HCT116 (cell line): ENCODE data around the gene KLHL18. TPM values are rescaled to one million over a fixed set of nuclear protein-coding genes. Genes with fewer than 3 reads are reported as not detected.

Source experiments
- ATAC-seq: fragments of 200-7000 bp; cut with Tn5 transposase; 2 replicates; pipeline ENCODE4 v1.9.1; 2020; ENCODE audit warnings: mild to moderate bottlenecking, moderate library complexity
- BruUV-seq: library from RNA; stranded (reverse); fragments of 400-500 nt; replicated peaks from 2 replicates; lab custom pipeline; 2021; lab: Mats Ljungman, UMichigan
- CTCF ChIA-PET: fragments of 300-600 bp; sonication (Branson Sonifier 250); formaldehyde crosslinking; loops from one replicate; lab custom pipeline; 2021; ENCODE audit warnings: antibody characterized with exemption; lab: Charles Lee
- POLR2A ChIA-PET: fragments of 300-600, 350-600 bp; sonication (Branson Sonifier 250); formaldehyde crosslinking; loops from one replicate; lab custom pipeline; 2021; ENCODE audit warnings: antibody characterized with exemption; lab: Charles Lee
- RAD21 ChIA-PET, 2 experiments: fragments of 300-600 bp; sonication (Branson Sonifier 250); formaldehyde crosslinking; loops; one replicate each; lab custom pipeline; 2023; ENCODE audit warnings: low total read pairs in 2 of 2; ENCODE audit not compliant: uncharacterized antibody in 2 of 2, unreplicated experiment in 2 of 2, low non-redundant PET in 1 of 2; lab: Charles Lee
- DNase-seq: peaks from one replicate; pipeline ENCODE4 v3.0.0-alpha.2; 2010; ENCODE audit warnings: low read depth, low spot score
- H2AFZ ChIP-seq: fragments of 200-600 bp; shearing (Covaris generic), sonication (generic); 2 replicates; pipeline ENCODE4 v1.6.1; 2017; ENCODE audit warnings: low read depth, mixed run types, mixed read lengths, antibody characterized with exemption, low read length; ENCODE audit not compliant: poor library complexity, severe bottlenecking
- H3K27ac ChIP-seq: 2 replicates; pipeline ENCODE4 v1.5.1; 2012; ENCODE audit warnings: low read depth, low read length
- H3K27me3 ChIP-seq: fragments of 200-600 bp; sonication (generic); 2 replicates; pipeline ENCODE4 v1.6.1; 2016; ENCODE audit warnings: mixed run types, low read length, mixed read lengths; ENCODE audit not compliant: insufficient read depth
- H3K36me3 ChIP-seq, 2 experiments: fragments of 200-500 bp in 1 of 2; fragments of 200-600 bp in 1 of 2; sonication (Bioruptor generic) in 1 of 2; sonication (generic) in 1 of 2; 2 replicates each; pipeline versions ENCODE4 v1.5.1 to v1.6.1; 2014 to 2016; ENCODE audit warnings: low read length in 2 of 2, inconsistent platforms in 1 of 2, mixed read lengths in 1 of 2, mixed run types in 1 of 2; ENCODE audit not compliant: insufficient read depth in 2 of 2, control insufficient read depth in 1 of 2
- H3K4me1 ChIP-seq, 2 experiments: fragments of 200-600 bp in 1 of 2; sonication (generic) in 1 of 2; 2 replicates each; pipeline versions ENCODE4 v1.5.1 to v1.6.1; 2012 to 2017; ENCODE audit warnings: low read length in 2 of 2, inconsistent platforms in 1 of 2, mild to moderate bottlenecking in 1 of 2, mixed read lengths in 1 of 2, mixed run types in 1 of 2, moderate library complexity in 1 of 2; ENCODE audit not compliant: insufficient read depth in 2 of 2, control insufficient read depth in 1 of 2
- H3K4me2 ChIP-seq: fragments of 200-600 bp; sonication (generic); 2 replicates; pipeline ENCODE4 v1.6.1; 2017; ENCODE audit warnings: mixed run types, low read length, mixed read lengths
- H3K4me3 ChIP-seq, 2 experiments: fragments of 200-600 bp in 1 of 2; sonication (generic) in 1 of 2; replicated peaks in 1 of 2; 2 replicates each; pipeline ENCODE4 v1.5.1; 2011 to 2016; ENCODE audit warnings: low read length in 2 of 2, control low read depth in 1 of 2, low read depth in 1 of 2, mild to moderate bottlenecking in 1 of 2, mixed read lengths in 1 of 2, mixed run types in 1 of 2
- H3K79me2 ChIP-seq: fragments of 200-600 bp; sonication (generic); 2 replicates; pipeline ENCODE4 v1.6.1; 2017; ENCODE audit warnings: mild to moderate bottlenecking, mixed run types, low read length, moderate library complexity, mixed read lengths; ENCODE audit not compliant: insufficient read depth
- H3K9ac ChIP-seq: fragments of 200-600 bp; sonication (generic); 2 replicates; pipeline ENCODE4 v1.6.1; 2016; ENCODE audit warnings: low read length, mixed read lengths
- H3K9me2 ChIP-seq: fragments of 200-600 bp; sonication (generic), shearing (Covaris generic); 2 replicates; pipeline ENCODE4 v1.6.1; 2017; ENCODE audit warnings: mixed run types, mild to moderate bottlenecking, moderate library complexity; ENCODE audit not compliant: insufficient read depth
- H3K9me3 ChIP-seq, 2 experiments: fragments of 200-500 bp in 1 of 2; fragments of 200-600 bp in 1 of 2; sonication (Bioruptor generic) in 1 of 2; sonication (generic) in 1 of 2; 2 replicates each; pipeline ENCODE4 v1.6.1; 2014 to 2017; ENCODE audit warnings: low read length in 2 of 2, mixed read lengths in 2 of 2, inconsistent platforms in 1 of 2, low read depth in 1 of 2, mild to moderate bottlenecking in 1 of 2, mixed run types in 1 of 2, moderate library complexity in 1 of 2; ENCODE audit not compliant: control insufficient read depth in 1 of 2, insufficient read depth in 1 of 2
- H4K20me1 ChIP-seq: fragments of 200-600 bp; sonication (generic), shearing (Covaris generic); 2 replicates; pipeline ENCODE4 v1.6.1; 2017; ENCODE audit warnings: mixed run types, mild to moderate bottlenecking, moderate library complexity; ENCODE audit not compliant: insufficient read depth
- CBX3 ChIP-seq: IDR thresholded peaks from 2 replicates; pipeline ENCODE4 v1.6.1; 2012; ENCODE audit warnings: low read depth
- EGR1 ChIP-seq: IDR thresholded peaks from 2 replicates; pipeline ENCODE4 v1.6.1; 2012; ENCODE audit warnings: low read depth
- ELF1 ChIP-seq: IDR thresholded peaks from 2 replicates; pipeline ENCODE4 v1.6.1; 2012; ENCODE audit warnings: low read depth, borderline replicate concordance
- FOSL1 ChIP-seq: IDR thresholded peaks from 2 replicates; pipeline ENCODE4 v1.6.1; 2012; ENCODE audit warnings: low read depth
- RAD21 ChIP-seq: IDR thresholded peaks from 2 replicates; pipeline ENCODE4 v1.6.1; 2012; ENCODE audit warnings: low read depth, mild to moderate bottlenecking
- SIN3A ChIP-seq: IDR thresholded peaks from 2 replicates; pipeline ENCODE4 v1.6.1; 2012; ENCODE audit warnings: low read depth
- SP1 ChIP-seq: IDR thresholded peaks from 2 replicates; pipeline ENCODE4 v1.6.1; 2012; ENCODE audit warnings: low read depth
- intact Hi-C: fragments of 100-400 bp; cut with micrococcal nuclease; formaldehyde crosslinking; loops from 2 replicates; pipeline ENCODE4 v1.10.0; 2022
- total RNA-seq: library from RNA; stranded (reverse); gene quantifications from one replicate; pipeline ENCODE4 v1.2.1, GENCODE V29; 2021; ENCODE audit not compliant: unreplicated experiment
- TF ChIP-seq, protein P1 (sequence below): IDR thresholded peaks from 2 replicates; pipeline ENCODE4 v1.6.1; 2012; ENCODE audit warnings: low read depth
- TF ChIP-seq, protein P2 (sequence below): IDR thresholded peaks from 2 replicates; pipeline ENCODE4 v1.6.1; 2011; ENCODE audit warnings: mild to moderate bottlenecking, low read length, moderate library complexity; ENCODE audit not compliant: insufficient replicate concordance; ENCODE audit errors: extremely low read depth
- TF ChIP-seq, protein P3 (sequence below): IDR thresholded peaks from 2 replicates; pipeline ENCODE4 v1.6.1; 2012

The KLHL18 gene
- total RNA-seq, 1 experiment from 2014 or later: 32.3 TPM

DNA sequence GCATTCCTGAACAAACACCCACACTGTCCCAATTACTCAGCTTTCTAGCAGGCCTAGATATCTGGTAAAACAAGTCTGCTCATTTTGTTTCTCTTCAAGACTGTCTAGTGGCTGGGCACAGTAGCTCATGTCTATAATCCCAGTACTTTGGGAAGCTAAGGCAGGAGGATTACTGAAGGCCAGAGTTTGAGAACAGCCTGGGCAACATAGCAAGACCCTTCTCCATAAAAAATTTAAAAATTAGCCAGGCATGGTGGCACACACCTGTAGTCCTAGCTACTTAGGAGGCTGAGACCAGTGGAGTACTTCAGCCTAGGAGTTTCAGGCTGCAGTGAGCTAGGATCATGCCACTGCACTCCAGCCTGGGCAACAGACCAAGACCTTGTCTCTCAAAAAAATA, 91.8 kb downstream of the KLHL18 start:
- CTCF ChIA-PET: no interaction called here
- no peak overlapping the region for H3K4me3 ChIP-seq
- no TSS peak for BruUV-seq
- no peaks in the 10 kb centered on the region for H3K27me3 ChIP-seq
- H3K9me3 ChIP-seq: no peaks in the 10 kb centered on the region
- ATAC-seq (no peak), DNase-seq (no peak)
- no peaks in the 10 kb centered on the region for H3K9me2 ChIP-seq
- H3K4me2 ChIP-seq: no peak overlapping the region
- POLR2A ChIA-PET: no interaction called here
- TF ChIP-seq FOSL1 (no peak), RAD21 (no peak), EGR1 (no peak), SP1 (no peak), ELF1 (no peak), SIN3A (no peak), CBX3 (no peak)
- TF ChIP-seq, protein P1, sequence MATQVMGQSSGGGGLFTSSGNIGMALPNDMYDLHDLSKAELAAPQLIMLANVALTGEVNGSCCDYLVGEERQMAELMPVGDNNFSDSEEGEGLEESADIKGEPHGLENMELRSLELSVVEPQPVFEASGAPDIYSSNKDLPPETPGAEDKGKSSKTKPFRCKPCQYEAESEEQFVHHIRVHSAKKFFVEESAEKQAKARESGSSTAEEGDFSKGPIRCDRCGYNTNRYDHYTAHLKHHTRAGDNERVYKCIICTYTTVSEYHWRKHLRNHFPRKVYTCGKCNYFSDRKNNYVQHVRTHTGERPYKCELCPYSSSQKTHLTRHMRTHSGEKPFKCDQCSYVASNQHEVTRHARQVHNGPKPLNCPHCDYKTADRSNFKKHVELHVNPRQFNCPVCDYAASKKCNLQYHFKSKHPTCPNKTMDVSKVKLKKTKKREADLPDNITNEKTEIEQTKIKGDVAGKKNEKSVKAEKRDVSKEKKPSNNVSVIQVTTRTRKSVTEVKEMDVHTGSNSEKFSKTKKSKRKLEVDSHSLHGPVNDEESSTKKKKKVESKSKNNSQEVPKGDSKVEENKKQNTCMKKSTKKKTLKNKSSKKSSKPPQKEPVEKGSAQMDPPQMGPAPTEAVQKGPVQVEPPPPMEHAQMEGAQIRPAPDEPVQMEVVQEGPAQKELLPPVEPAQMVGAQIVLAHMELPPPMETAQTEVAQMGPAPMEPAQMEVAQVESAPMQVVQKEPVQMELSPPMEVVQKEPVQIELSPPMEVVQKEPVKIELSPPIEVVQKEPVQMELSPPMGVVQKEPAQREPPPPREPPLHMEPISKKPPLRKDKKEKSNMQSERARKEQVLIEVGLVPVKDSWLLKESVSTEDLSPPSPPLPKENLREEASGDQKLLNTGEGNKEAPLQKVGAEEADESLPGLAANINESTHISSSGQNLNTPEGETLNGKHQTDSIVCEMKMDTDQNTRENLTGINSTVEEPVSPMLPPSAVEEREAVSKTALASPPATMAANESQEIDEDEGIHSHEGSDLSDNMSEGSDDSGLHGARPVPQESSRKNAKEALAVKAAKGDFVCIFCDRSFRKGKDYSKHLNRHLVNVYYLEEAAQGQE: no peak
- TF ChIP-seq, protein P2, sequence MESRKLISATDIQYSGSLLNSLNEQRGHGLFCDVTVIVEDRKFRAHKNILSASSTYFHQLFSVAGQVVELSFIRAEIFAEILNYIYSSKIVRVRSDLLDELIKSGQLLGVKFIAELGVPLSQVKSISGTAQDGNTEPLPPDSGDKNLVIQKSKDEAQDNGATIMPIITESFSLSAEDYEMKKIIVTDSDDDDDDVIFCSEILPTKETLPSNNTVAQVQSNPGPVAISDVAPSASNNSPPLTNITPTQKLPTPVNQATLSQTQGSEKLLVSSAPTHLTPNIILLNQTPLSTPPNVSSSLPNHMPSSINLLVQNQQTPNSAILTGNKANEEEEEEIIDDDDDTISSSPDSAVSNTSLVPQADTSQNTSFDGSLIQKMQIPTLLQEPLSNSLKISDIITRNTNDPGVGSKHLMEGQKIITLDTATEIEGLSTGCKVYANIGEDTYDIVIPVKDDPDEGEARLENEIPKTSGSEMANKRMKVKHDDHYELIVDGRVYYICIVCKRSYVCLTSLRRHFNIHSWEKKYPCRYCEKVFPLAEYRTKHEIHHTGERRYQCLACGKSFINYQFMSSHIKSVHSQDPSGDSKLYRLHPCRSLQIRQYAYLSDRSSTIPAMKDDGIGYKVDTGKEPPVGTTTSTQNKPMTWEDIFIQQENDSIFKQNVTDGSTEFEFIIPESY: no peak
- TF ChIP-seq, protein P3, sequence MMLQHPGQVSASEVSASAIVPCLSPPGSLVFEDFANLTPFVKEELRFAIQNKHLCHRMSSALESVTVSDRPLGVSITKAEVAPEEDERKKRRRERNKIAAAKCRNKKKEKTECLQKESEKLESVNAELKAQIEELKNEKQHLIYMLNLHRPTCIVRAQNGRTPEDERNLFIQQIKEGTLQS: no peak
- no peaks in the 10 kb centered on the region for H3K36me3 ChIP-seq
- peaks cover 6 to 10% of the 10 kb centered on the region in 2 experiments for H3K4me1 ChIP-seq
- peaks cover 10% of the 10 kb centered on the region for H3K79me2 ChIP-seq
- no peaks in the 10 kb centered on the region for H4K20me1 ChIP-seq
- H3K9ac ChIP-seq: no peak overlapping the region
- H3K27ac ChIP-seq: no peak overlapping the region
- RAD21 ChIA-PET: no interaction called here
- intact Hi-C loops: loop anchor here (5.0 kb wide), 1 partner anchor 507 kb away; no protein-coding TSS in a partner anchor
- H2AFZ ChIP-seq: no peak overlapping the region
